Colonic mucosa (tissue), 4 donors: ENCODE data around the gene CALML4. TPM values are rescaled to one million over a fixed set of nuclear protein-coding genes. Genes with fewer than 3 reads are reported as not detected.

Experiments used
- DNase-seq: peaks from one replicate; pipeline ENCODE4 v3.0.0-alpha.2; 2020
- H3K27ac ChIP-seq: fragments of 200-600 bp; one replicate; pipeline ENCODE4 v1.8.0; 2021
- H3K27me3 ChIP-seq: fragments of 200-600 bp; one replicate; pipeline ENCODE4 v1.8.0; 2021
- H3K36me3 ChIP-seq: fragments of 200-600 bp; one replicate; pipeline ENCODE4 v1.8.0; 2021
- H3K4me1 ChIP-seq: fragments of 200-600 bp; one replicate; pipeline ENCODE4 v1.8.0; 2021; ENCODE audit warnings: mild to moderate bottlenecking
- H3K4me3 ChIP-seq: fragments of 200-600 bp; one replicate; pipeline ENCODE4 v1.8.0; 2021
- H3K9ac ChIP-seq, 2 donors: one replicate each; pipeline ENCODE4 v1.7.0; 2013; ENCODE audit warnings: control low read depth in 2 of 2, low read depth in 2 of 2, low read length in 2 of 2
- H3K9me3 ChIP-seq: fragments of 200-600 bp; one replicate; pipeline ENCODE4 v1.8.0; 2021
- CTCF ChIP-seq: fragments of 200-600 bp; IDR thresholded peaks from one replicate; pipeline ENCODE4 v1.8.0; 2022; ENCODE audit warnings: antibody characterized with exemption, mild to moderate bottlenecking
- intact Hi-C: fragments of 100-400 bp; cut with DNase I; formaldehyde crosslinking; loops from one replicate; pipeline ENCODE4 v1.14.1; 2022
- total RNA-seq, 2 donors: library from RNA; stranded (reverse); fragmentation: NEBNext Ultra II Directional in 1 of 2; extraction: Animal tissue kit (Norgen Biotek cat#: 25700) in 1 of 2; gene quantifications; one replicate each; pipeline ENCODE4 v1.2.1, GENCODE V29; 2021
- donor health status: healthy.
- donor health status: DM: no; HTN: no; CAD: no.
- donor health status: DM: no; HTN: no; CAD: no.

CALML4 gene
- 100 to 1,000 TPM; 111 to 126 TPM for total RNA-seq

GRCh38 chr15:68204776-68205557, at the start of gene CALML4:
CALML4 (minus strand) TSS chr15:68205332; CDS start chr15:68205247, 85 bp downstream.
- Histone ChIP-seq H3K27me3 (no peaks in the 10 kb centered on the region), H3K9ac (peak within 1 kb of the TSS; percentile 64 to 95), H3K36me3 (no peaks in the 10 kb centered on the region), H3K27ac (peak within 1 kb of the TSS; percentile 96), H3K9me3 (no peaks in the 10 kb centered on the region), H3K4me3 (peak within 1 kb of the TSS; percentile 36), H3K4me1 (peaks cover 16% of the 10 kb centered on the region)
- DNase-seq: peak; percentile 95
- TF ChIP-seq CTCF: no peak
- intact Hi-C loops: no loop called here

- Histone ChIP-seq H3K27ac (no peak overlapping the region), H3K9me3 (no peaks in the 10 kb centered on the region), H3K4me3 (no peak overlapping the region), H3K9ac (no peak overlapping the region), H3K27me3 (no peaks in the 10 kb centered on the region), H3K36me3 (no peaks in the 10 kb centered on the region), H3K4me1 (no peaks in the 10 kb centered on the region)
- intact Hi-C loops: loop anchor here (5.0 kb wide), 1 partner anchor 49 kb away; no protein-coding TSS in a partner anchor
- DNase-seq: peak; percentile 56
- TF ChIP-seq CTCF: peak; percentile 84
These were observed 47.9 kb upstream of the CALML4 start for GRCh38 chr15:68252925-68253534.

- no peaks in the 10 kb centered on the region for H3K4me1 ChIP-seq
- H3K27ac ChIP-seq: no peak overlapping the region
- intact Hi-C loops: no loop called here
- no peak for TF ChIP-seq CTCF
- H3K9me3 ChIP-seq: no peaks in the 10 kb centered on the region
- no peak for DNase-seq
- H3K4me3 ChIP-seq: no peak overlapping the region
- no peaks in the 10 kb centered on the region for H3K36me3 ChIP-seq
- H3K27me3 ChIP-seq: no peaks in the 10 kb centered on the region
- H3K9ac ChIP-seq: no peak overlapping the region
These were observed 44.1 kb upstream of the CALML4 start for GRCh38 chr15:68249058-68249713.

GRCh38 chr15:68244235-68244634, 39.1 kb upstream of the CALML4 start:
- TF ChIP-seq CTCF: no peak
- no peaks in the 10 kb centered on the region for H3K9me3 ChIP-seq
- no peak overlapping the region for H3K4me3 ChIP-seq
- DNase-seq: no peak
- no peaks in the 10 kb centered on the region for H3K36me3 ChIP-seq
- H3K4me1 ChIP-seq: no peaks in the 10 kb centered on the region
- no peaks in the 10 kb centered on the region for H3K27me3 ChIP-seq
- no peak overlapping the region for H3K9ac ChIP-seq
- H3K27ac ChIP-seq: no peak overlapping the region
- intact Hi-C loops: no loop called here

GRCh38 chr15:68241088-68241935, 36.2 kb upstream of the CALML4 start:
- no peak for DNase-seq
- H3K4me1 ChIP-seq: no peaks in the 10 kb centered on the region
- TF ChIP-seq CTCF: no peak
- H3K9ac ChIP-seq: no peak overlapping the region
- no peak overlapping the region for H3K4me3 ChIP-seq
- H3K27me3 ChIP-seq: no peaks in the 10 kb centered on the region
- H3K9me3 ChIP-seq: no peaks in the 10 kb centered on the region
- H3K27ac ChIP-seq: no peak overlapping the region
- intact Hi-C loops: no loop called here
- H3K36me3 ChIP-seq: no peaks in the 10 kb centered on the region
